HG02798 (cell line): Measurements from ENCODE around the gene PLEKHG5.
"Not testable (repeated sequence)": the region's sequence is repeated elsewhere in the genome, so short reads cannot be mapped to it uniquely, and the experiment has no call there.

ENCODE experiments used
- ATAC-seq: cut with Tn5 transposase; IDR thresholded peaks from one replicate; pipeline ENCODE4 v1.9.1; 2021; ENCODE audit warnings: mild to moderate bottlenecking; ENCODE audit not compliant: unreplicated experiment, poor library complexity

PLEKHG5 gene

GRCh38 chr1:6498576-6499111 lies 7.2 kb upstream of the PLEKHG5 start:
- ATAC-seq, result no peak

GRCh38 chr1:6497867-6498575 lies 6.6 kb upstream of the PLEKHG5 start:
- no peak for ATAC-seq

GRCh38 chr1:6497215-6497866 lies 5.9 kb upstream of the PLEKHG5 start:
- no peak for ATAC-seq

- no peak for ATAC-seq
Measured at GRCh38 chr1:6496890-6497214, 5.4 kb upstream of the PLEKHG5 start.

- no peak for ATAC-seq
Measured at GRCh38 chr1:6496365-6496721, 4.9 kb upstream of the PLEKHG5 start.

- ATAC-seq, result no peak
Measured at GRCh38 chr1:6495540-6496364, 4.3 kb upstream of the PLEKHG5 start.

- ATAC-seq, result no peak
Measured at GRCh38 chr1:6495041-6495441, 3.6 kb upstream of the PLEKHG5 start.

- no peak for ATAC-seq
Measured at GRCh38 chr1:6494627-6495026, 3.2 kb upstream of the PLEKHG5 start.

- not testable (repeated sequence) for ATAC-seq
Measured at GRCh38 chr1:6493834-6494223, 2.4 kb upstream of the PLEKHG5 start.

- no peak for ATAC-seq
Measured at GRCh38 chr1:6491966-6492365, 499 bp upstream of the PLEKHG5 start.

- ATAC-seq, result no peak
Measured at GRCh38 chr1:6491081-6491449, 402 bp downstream of the PLEKHG5 start.

GRCh38 chr1:6490181-6491080 lies 1.0 kb downstream of the PLEKHG5 start:
- ATAC-seq, result peak; percentile 54

- ATAC-seq, result peak; percentile 56
Measured at GRCh38 chr1:6489799-6490180, 1.7 kb downstream of the PLEKHG5 start.

- ATAC-seq, result no peak
Measured at GRCh38 chr1:6489383-6489765, 2.1 kb downstream of the PLEKHG5 start.

GRCh38 chr1:6488602-6489382 lies 2.7 kb downstream of the PLEKHG5 start:
- no peak for ATAC-seq

GRCh38 chr1:6487804-6488484 lies 3.5 kb downstream of the PLEKHG5 start:
- no peak for ATAC-seq

GRCh38 chr1:6486433-6487011 lies 4.9 kb downstream of the PLEKHG5 start:
- peak; percentile 40 for ATAC-seq

- no peak for ATAC-seq
Measured at GRCh38 chr1:6485168-6486101, 6.0 kb downstream of the PLEKHG5 start.
